Left lobe of liver (tissue), 2 donors: Measurements from ENCODE around the gene SUMO1. TPM values are rescaled to one million over a fixed set of nuclear protein-coding genes. Genes with fewer than 3 reads are reported as not detected.
"Not testable (repeated sequence)": the region's sequence is repeated elsewhere in the genome, so short reads cannot be mapped to it uniquely, and the experiment has no call there.

Experiments used
- ATAC-seq: fragments of 200-7000 bp; cut with Tn5 transposase; one replicate; pipeline ENCODE4 v1.9.1; 2020; ENCODE audit warnings: mild to moderate bottlenecking, moderate library complexity
- DNase-seq: peaks from one replicate; pipeline ENCODE4 v3.0.0-alpha.2; 2020; ENCODE audit warnings: low spot score
- total RNA-seq: library from RNA; stranded (reverse); gene quantifications from one replicate; pipeline ENCODE4 v1.2.1, GENCODE V29; 2021
- donor health status: DM: no; HTN: no; CAD: no; lungs with moderate emphysema.
- donor health status: DM: no; HTN: yes; CAD: no.

SUMO1 gene
- total RNA-seq, result 46.4 TPM

- peak; percentile 91 for DNase-seq
- peak; percentile 97 for ATAC-seq
Observed at GRCh38 chr2:202238234-202239197, at the start of gene SUMO1. Gene SUMO1 (minus strand): TSS chr2:202238597. CDS start chr2:202238451, 146 bp downstream.

- ATAC-seq, result no peak
- no peak for DNase-seq
Observed at GRCh38 chr2:202286595-202286994, 48.2 kb upstream of the SUMO1 start.

- ATAC-seq, result peak; percentile 73
- no peak for DNase-seq
Observed at GRCh38 chr2:202278944-202279343, 40.5 kb upstream of the SUMO1 start.

- DNase-seq (no peak), ATAC-seq (peak; percentile 67)
Observed at GRCh38 chr2:202278036-202278760, 39.8 kb upstream of the SUMO1 start.

- not testable (repeated sequence) for DNase-seq, ATAC-seq
Observed at GRCh38 chr2:202276078-202276720, 37.8 kb upstream of the SUMO1 start.

GRCh38 chr2:202270487-202270886 is 32.1 kb upstream of the SUMO1 start:
- DNase-seq (no peak), ATAC-seq (no peak)

- DNase-seq (no peak), ATAC-seq (no peak)
Observed at GRCh38 chr2:202269585-202269984, 31.2 kb upstream of the SUMO1 start.

GRCh38 chr2:202267495-202267894 is 29.1 kb upstream of the SUMO1 start:
- ATAC-seq (no peak), DNase-seq (no peak)

- ATAC-seq, result peak; percentile 96
- peak; percentile 94 for DNase-seq
Observed at GRCh38 chr2:202265467-202266277, 27.3 kb upstream of the SUMO1 start, which contains the start of gene NOP58. Gene NOP58 (plus strand): TSS chr2:202265763. CDS start chr2:202265942, 179 bp downstream.

- ATAC-seq, result no peak
- DNase-seq, result no peak
Observed at GRCh38 chr2:202261531-202261930, 23.1 kb upstream of the SUMO1 start.

GRCh38 chr2:202251494-202251893 is 13.1 kb upstream of the SUMO1 start:
- ATAC-seq (no peak), DNase-seq (no peak)

GRCh38 chr2:202249521-202250253 is 11.3 kb upstream of the SUMO1 start:
- DNase-seq (no peak), ATAC-seq (no peak)

GRCh38 chr2:202247710-202248109 is 9.3 kb upstream of the SUMO1 start:
- ATAC-seq, DNase-seq: not testable (repeated sequence)

- DNase-seq (peak; percentile 55), ATAC-seq (peak; percentile 64)
Observed at GRCh38 chr2:202237787-202238233, 587 bp downstream of the SUMO1 start.

GRCh38 chr2:202221873-202222272 is 16.5 kb downstream of the SUMO1 start:
- no peak for ATAC-seq
- DNase-seq, result no peak

GRCh38 chr2:202215179-202215578 is 23.2 kb downstream of the SUMO1 start:
- DNase-seq, result no peak
- no peak for ATAC-seq

GRCh38 chr2:202208526-202208925 is 29.9 kb downstream of the SUMO1 start:
- ATAC-seq, result no peak
- no peak for DNase-seq

- DNase-seq, result no peak
- ATAC-seq, result no peak
Observed at GRCh38 chr2:202204855-202205254, 33.5 kb downstream of the SUMO1 start.

GRCh38 chr2:202203348-202203747 is 35.0 kb downstream of the SUMO1 start:
- ATAC-seq, result no peak

More at GRCh38 chr2:202203348-202203747, 35.0 kb downstream of the SUMO1 start:
- DNase-seq, result no peak
